Measurements from ENCODE around the gene DHX30. TPM values are rescaled to one million over a fixed set of nuclear protein-coding genes. Genes with fewer than 3 reads are reported as not detected.

The DHX30 gene
- total and polyA plus RNA-seq, 2 of the 8 experiments (the other 6 are each of a cell fraction or from before 2014, with no cell fraction given), result 82.4 to 97.9 TPM

DNA sequence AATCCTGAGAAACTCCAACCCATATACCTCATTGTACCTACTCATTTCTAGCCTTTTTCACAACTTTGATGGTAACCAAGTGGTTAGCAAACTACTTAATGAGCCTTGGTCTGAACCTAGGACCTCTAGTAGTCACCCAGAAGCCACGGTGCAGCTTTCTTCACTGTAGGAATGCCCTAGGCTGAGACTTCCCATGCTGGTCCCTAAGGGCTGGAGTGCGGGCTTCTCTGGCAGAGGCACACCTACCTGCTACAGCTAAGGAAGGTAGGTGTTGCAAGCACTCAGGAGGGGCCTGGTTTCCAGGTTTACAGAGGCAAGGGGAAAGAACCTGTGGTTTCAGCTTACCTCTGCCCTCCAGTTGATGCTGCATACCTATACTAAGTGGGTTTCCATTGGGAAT is 65.4 kb downstream of the DHX30 start:
- H3K4me3 ChIP-seq (ENCODE audit: extremely low read depth in 1 of 4, insufficient read depth in 2 of 4, low read depth in 3 of 4, low read length in 4 of 4), result no peak overlapping the region
- H3K23ac ChIP-seq (ENCODE audit: insufficient read length), result no peak overlapping the region
- no peak overlapping the region for H3K9ac ChIP-seq (replicated peaks in 1 of 4; ENCODE audit: extremely low read depth in 1 of 4, low read depth in 3 of 4, low read length in 3 of 4)
- no peak overlapping the region for H2BK15ac ChIP-seq (ENCODE audit: low read length)
- H3K27ac ChIP-seq (ENCODE audit: low read depth, low read length), result no peak overlapping the region
- DNase-seq (ENCODE audit: low read depth in 1 of 2, low spot score in 2 of 2), result no peak
- no peak overlapping the region for H4K5ac ChIP-seq (ENCODE audit: insufficient read length, low read depth, low read length)
- no peaks in the 10 kb centered on the region for H3K23me2 ChIP-seq (ENCODE audit: low read depth, low read length)
- no peak overlapping the region for H2BK12ac ChIP-seq (ENCODE audit: low read depth, low read length)
- no peaks in the 10 kb centered on the region for H3K79me2 ChIP-seq (ENCODE audit: control insufficient read depth in 1 of 2, insufficient read depth in 2 of 2, low read length in 2 of 2)
- no peaks in the 10 kb centered on the region for H3K79me1 ChIP-seq (ENCODE audit: low read depth, low read length)
- H2BK120ac ChIP-seq (replicated peaks; ENCODE audit: low read depth, low read length), result no peak overlapping the region
- no peaks in the 10 kb centered on the region for H3K27me3 ChIP-seq (replicated peaks in 1 of 4; ENCODE audit: control insufficient read depth in 3 of 4, extremely low read depth in 1 of 4, insufficient read depth in 3 of 4, low read length in 3 of 4)
- ChIA-PET POLR2A (ENCODE audit: partially characterized antibody) (no interaction called here), CTCF (ENCODE audit: partially characterized antibody) (interaction anchor here (1.0 to 4.5 kb wide), 3 partner anchors 19 to 283 kb away, joined by 3 to 25 read pairs (median 5); no protein-coding TSS in a partner anchor)
- H3K14ac ChIP-seq (ENCODE audit: insufficient read length), result no peak overlapping the region
- H4K8ac ChIP-seq (ENCODE audit: extremely low read depth, insufficient read depth, low read length), result no peak overlapping the region
- no peaks in the 10 kb centered on the region for H3K4me1 ChIP-seq (replicated peaks in 1 of 4; ENCODE audit: control insufficient read depth in 3 of 4, insufficient read depth in 4 of 4, low read length in 3 of 4)
- H4K91ac ChIP-seq (replicated peaks; ENCODE audit: insufficient read length, low read length), result no peak overlapping the region
- H2BK5ac ChIP-seq (ENCODE audit: low read depth, low read length), result no peak overlapping the region
- no peak overlapping the region for H2BK20ac ChIP-seq (ENCODE audit: low read length)
- H4K20me1 ChIP-seq (replicated peaks in 1 of 2; ENCODE audit: control insufficient read depth in 1 of 2, insufficient read depth in 2 of 2, low read length in 2 of 2), result no peaks in the 10 kb centered on the region
- H3K4ac ChIP-seq (replicated peaks; ENCODE audit: insufficient read length, low read depth, low read length), result no peak overlapping the region
- no peak overlapping the region for H3K18ac ChIP-seq (ENCODE audit: extremely low read depth, low read length)
- no peak overlapping the region for H2AFZ ChIP-seq (ENCODE audit: low read length)
- no peak overlapping the region for H3K56ac ChIP-seq (replicated peaks; ENCODE audit: insufficient read length, low read depth, low read length)
- no peak overlapping the region for H3K4me2 ChIP-seq (ENCODE audit: insufficient read depth in 1 of 2, low read depth in 2 of 2, low read length in 2 of 2)
- no peak for FAIRE-seq
- H2AK5ac ChIP-seq (ENCODE audit: low read depth, low read length), result no peak overlapping the region
- WGBS, 2 experiments (ENCODE audit: extremely low coverage in 1 of 2, insufficient coverage in 1 of 2, insufficient read length in 1 of 2, insufficient replicate concordance in 2 of 2, low coverage in 1 of 2, low lambda C conversion rate in 2 of 2, missing lambda C conversion rate in 1 of 2), result 100% methylated on average over 2 of the region's 2 CpGs; no CpG with 5 or more reads in 1 of the 2 experiments
- no peaks in the 10 kb centered on the region for H3K9me3 ChIP-seq (ENCODE audit: insufficient read depth in 2 of 2, low read depth in 1 of 2, low read length in 1 of 2)
- peaks cover 15 to 56% (median 44%) of the 10 kb centered on the region in 4 experiments; a peak in 7 of 8 replicates for H3K36me3 ChIP-seq (ENCODE audit: control insufficient read depth in 2 of 4, insufficient read depth in 4 of 4, low read length in 3 of 4)
- no peak for TF ChIP-seq SIN3A (conservative IDR thresholded peaks at IDR 0.05 in 1 of 2, IDR thresholded peaks at IDR 0.05 in 1 of 2; ENCODE audit: low read depth in 1 of 2, low read length in 2 of 2)
- no peak for TF ChIP-seq SIRT6 (IDR thresholded peaks at IDR 0.05; ENCODE audit: low read length)
- TF ChIP-seq EP300 (IDR thresholded peaks at IDR 0.05; ENCODE audit: borderline replicate concordance in 1 of 2, low read depth in 2 of 2, low read length in 2 of 2), result no peak
- no peak for TF ChIP-seq POU5F1 (IDR thresholded peaks at IDR 0.05; ENCODE audit: low read depth, low read length)
- TF ChIP-seq CREB1 (IDR thresholded peaks at IDR 0.05), result no peak
- TF ChIP-seq CHD1 (IDR thresholded peaks at IDR 0.05; ENCODE audit: low read depth, low read length), result no peak
- no peak for TF ChIP-seq SRF (IDR thresholded peaks at IDR 0.05; ENCODE audit: low read depth, low read length)
- no peak for TF ChIP-seq HDAC2 (IDR thresholded peaks at IDR 0.05; ENCODE audit: borderline replicate concordance in 1 of 2, low read depth in 2 of 2, low read length in 2 of 2)
- TF ChIP-seq CBX8 (IDR thresholded peaks at IDR 0.05; ENCODE audit: borderline replicate concordance, low read depth, low read length), result no peak
- no peak for TF ChIP-seq USF2 (IDR thresholded peaks at IDR 0.05; ENCODE audit: low read length)
- no peak for TF ChIP-seq EZH2 (IDR thresholded peaks at IDR 0.05; ENCODE audit: low read depth, low read length, severe bottlenecking)
- no peak for TF ChIP-seq MAFK (IDR thresholded peaks at IDR 0.05; ENCODE audit: low read depth, low read length)
- no peak for TF ChIP-seq CTBP2 (IDR thresholded peaks at IDR 0.05; ENCODE audit: borderline replicate concordance, insufficient read depth, insufficient read length, low read length)
